HAP-1 (cell line): ENCODE data around the gene MXD4.

Experiments used
- DNase-seq, 2 experiments: peaks; one replicate each; pipeline ENCODE4 v3.0.0-alpha.2; 2016 to 2020; ENCODE audit warnings: low spot score in 2 of 2
- H3K27me3 ChIP-seq: fragments of 250-450 bp; sonication (Bioruptor Pico); 2 replicates; pipeline ENCODE4 v1.5.1; 2020; ENCODE audit warnings: low read depth, mild to moderate bottlenecking, moderate library complexity
- H3K36me3 ChIP-seq: fragments of 250-450 bp; sonication (Bioruptor Pico); replicated peaks from 2 replicates; pipeline ENCODE4 v1.5.1; 2020; ENCODE audit warnings: mild to moderate bottlenecking
- H3K4me1 ChIP-seq: fragments of 250-450 bp; sonication (Bioruptor Pico); 2 replicates; pipeline ENCODE4 v1.5.1; 2020; ENCODE audit warnings: mild to moderate bottlenecking
- H3K4me3 ChIP-seq: fragments of 250-450 bp; sonication (Bioruptor Pico); 2 replicates; pipeline ENCODE4 v1.5.1; 2020; ENCODE audit warnings: mild to moderate bottlenecking, moderate library complexity
- H3K9me3 ChIP-seq: fragments of 250-450 bp; sonication (Bioruptor Pico); 2 replicates; pipeline ENCODE4 v1.5.1; 2020; ENCODE audit warnings: mild to moderate bottlenecking, moderate library complexity
- in situ Hi-C: fragments of 300-500 bp; cut with MboI; formaldehyde crosslinking; loops from 3 replicates; pipeline ENCODE4 v1.14.3; 2020; ENCODE audit warnings: low sequenced_read_pairs, inconsistent platforms, mixed read lengths

MXD4 gene

DNA sequence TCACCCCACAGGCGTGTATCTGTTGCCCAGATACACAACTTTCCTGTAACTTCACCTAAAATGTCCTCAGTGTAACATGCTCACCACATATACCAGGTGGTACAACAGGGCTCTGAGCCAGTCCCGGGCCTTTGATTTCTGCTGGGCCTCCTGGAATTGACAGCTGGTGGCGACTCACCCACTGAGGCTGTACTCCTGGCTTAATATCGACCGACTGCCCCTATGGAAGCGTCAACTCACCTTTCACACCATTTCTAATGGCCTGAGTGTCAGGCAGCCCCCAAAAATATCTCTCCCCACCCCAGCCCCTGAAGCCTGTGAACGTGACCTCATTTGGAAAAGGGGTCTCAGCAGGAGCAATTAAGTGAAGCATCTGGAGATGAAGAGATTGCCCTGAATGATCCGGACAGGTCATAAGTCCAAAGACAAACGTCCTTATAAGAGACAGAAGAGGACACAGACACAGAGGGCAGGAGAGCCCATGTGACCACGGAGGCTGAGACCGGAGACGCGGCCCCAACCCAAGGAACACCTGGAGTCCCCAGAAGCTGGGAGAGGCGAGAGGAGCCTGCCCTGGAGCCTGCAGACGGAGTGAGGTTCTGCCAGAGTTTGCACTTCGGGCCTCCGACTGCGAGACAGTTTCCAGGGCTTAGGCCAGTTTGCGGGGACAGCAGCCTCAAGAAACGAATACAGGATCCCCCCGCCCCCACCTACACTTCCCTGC, 12.6 kb upstream of the MXD4 start:
- no peaks in the 10 kb centered on the region for H3K4me1 ChIP-seq
- in situ Hi-C loops: no loop called here
- no peak overlapping the region for H3K4me3 ChIP-seq
- H3K9me3 ChIP-seq: no peaks in the 10 kb centered on the region
- DNase-seq: no peak
- H3K27me3 ChIP-seq: no peaks in the 10 kb centered on the region
- no peaks in the 10 kb centered on the region for H3K36me3 ChIP-seq

GRCh38 chr4:2273657-2274319, 11.9 kb upstream of the MXD4 start:
- H3K36me3 ChIP-seq: no peaks in the 10 kb centered on the region
- DNase-seq: no peak
- no peaks in the 10 kb centered on the region for H3K9me3 ChIP-seq
- H3K4me3 ChIP-seq: no peak overlapping the region
- H3K4me1 ChIP-seq: no peaks in the 10 kb centered on the region
- H3K27me3 ChIP-seq: no peaks in the 10 kb centered on the region
- in situ Hi-C loops: no loop called here

DNA sequence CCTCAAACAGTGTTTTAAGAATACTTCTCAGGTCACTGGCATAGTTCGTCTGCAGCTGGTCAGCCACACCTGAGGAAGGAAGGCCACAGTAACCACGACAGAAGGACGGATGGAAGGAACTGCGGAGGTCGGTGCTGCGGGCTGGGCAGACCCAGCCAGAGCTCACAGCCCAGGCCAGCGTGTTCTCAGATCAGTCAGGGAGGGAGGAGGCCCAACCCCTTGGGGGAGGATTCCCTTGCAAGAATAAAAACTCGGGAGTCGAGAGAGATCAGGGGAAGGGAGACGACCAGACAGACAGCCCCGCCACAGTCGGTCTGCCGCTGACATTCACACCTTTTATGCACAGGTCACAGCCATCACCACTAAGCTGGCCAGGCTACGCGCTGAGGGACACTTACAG, 11.3 kb upstream of the MXD4 start:
- H3K27me3 ChIP-seq: no peaks in the 10 kb centered on the region
- in situ Hi-C loops: no loop called here
- no peaks in the 10 kb centered on the region for H3K4me1 ChIP-seq
- H3K9me3 ChIP-seq: no peaks in the 10 kb centered on the region
- H3K4me3 ChIP-seq: no peak overlapping the region
- no peak for DNase-seq
- H3K36me3 ChIP-seq: no peaks in the 10 kb centered on the region

GRCh38 chr4:2272828-2273120, 10.9 kb upstream of the MXD4 start:
- in situ Hi-C loops: no loop called here
- no peaks in the 10 kb centered on the region for H3K27me3 ChIP-seq
- H3K9me3 ChIP-seq: no peaks in the 10 kb centered on the region
- no peak for DNase-seq
- no peaks in the 10 kb centered on the region for H3K4me1 ChIP-seq
- H3K36me3 ChIP-seq: no peaks in the 10 kb centered on the region
- no peak overlapping the region for H3K4me3 ChIP-seq

GRCh38 chr4:2272026-2272827, 10.3 kb upstream of the MXD4 start:
- H3K9me3 ChIP-seq: no peaks in the 10 kb centered on the region
- no peaks in the 10 kb centered on the region for H3K27me3 ChIP-seq
- no peak for DNase-seq
- H3K4me3 ChIP-seq: no peak overlapping the region
- no peaks in the 10 kb centered on the region for H3K36me3 ChIP-seq
- H3K4me1 ChIP-seq: no peaks in the 10 kb centered on the region
- in situ Hi-C loops: no loop called here

DNA sequence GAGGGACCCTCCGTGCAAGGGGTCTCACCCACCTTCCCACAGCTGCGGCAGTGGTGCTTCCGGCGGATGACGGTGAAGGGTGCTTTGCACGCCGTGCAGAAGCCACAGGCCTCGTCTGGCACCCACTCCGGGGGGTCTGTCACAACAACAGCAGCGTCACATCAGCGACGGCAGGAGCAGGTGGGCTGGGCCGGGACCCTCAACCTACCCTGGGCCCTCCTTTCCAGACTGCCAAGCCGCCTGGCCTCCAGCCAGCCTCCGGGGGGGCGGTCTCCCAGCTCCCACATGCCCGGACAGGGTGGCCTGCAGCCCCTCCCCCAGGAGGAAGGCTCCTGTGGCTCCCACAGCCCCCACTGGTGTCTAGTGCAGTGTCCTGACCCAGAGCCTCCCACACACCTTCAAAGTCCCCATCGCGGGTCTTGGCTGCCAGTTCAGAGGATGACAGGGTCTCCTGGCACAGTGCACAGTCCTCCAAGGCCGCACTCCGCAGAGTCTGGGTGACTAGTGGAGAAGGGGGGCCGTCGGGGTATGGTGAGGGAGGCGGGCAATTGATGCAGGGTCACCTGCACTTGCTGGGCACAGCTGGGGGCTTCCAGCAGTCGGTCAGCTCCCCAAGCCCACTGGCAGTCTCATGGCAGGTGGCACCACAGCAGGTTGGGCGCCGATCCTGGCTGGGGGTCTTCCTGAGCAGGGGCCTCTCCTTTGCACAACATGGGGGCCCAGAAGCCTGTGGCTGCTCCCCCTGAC, 9.5 kb upstream of the MXD4 start:
- DNase-seq: no peak
- Histone ChIP-seq H3K36me3 (no peaks in the 10 kb centered on the region), H3K4me1 (no peaks in the 10 kb centered on the region), H3K9me3 (no peaks in the 10 kb centered on the region), H3K27me3 (no peaks in the 10 kb centered on the region), H3K4me3 (no peak overlapping the region)
- in situ Hi-C loops: no loop called here

DNA sequence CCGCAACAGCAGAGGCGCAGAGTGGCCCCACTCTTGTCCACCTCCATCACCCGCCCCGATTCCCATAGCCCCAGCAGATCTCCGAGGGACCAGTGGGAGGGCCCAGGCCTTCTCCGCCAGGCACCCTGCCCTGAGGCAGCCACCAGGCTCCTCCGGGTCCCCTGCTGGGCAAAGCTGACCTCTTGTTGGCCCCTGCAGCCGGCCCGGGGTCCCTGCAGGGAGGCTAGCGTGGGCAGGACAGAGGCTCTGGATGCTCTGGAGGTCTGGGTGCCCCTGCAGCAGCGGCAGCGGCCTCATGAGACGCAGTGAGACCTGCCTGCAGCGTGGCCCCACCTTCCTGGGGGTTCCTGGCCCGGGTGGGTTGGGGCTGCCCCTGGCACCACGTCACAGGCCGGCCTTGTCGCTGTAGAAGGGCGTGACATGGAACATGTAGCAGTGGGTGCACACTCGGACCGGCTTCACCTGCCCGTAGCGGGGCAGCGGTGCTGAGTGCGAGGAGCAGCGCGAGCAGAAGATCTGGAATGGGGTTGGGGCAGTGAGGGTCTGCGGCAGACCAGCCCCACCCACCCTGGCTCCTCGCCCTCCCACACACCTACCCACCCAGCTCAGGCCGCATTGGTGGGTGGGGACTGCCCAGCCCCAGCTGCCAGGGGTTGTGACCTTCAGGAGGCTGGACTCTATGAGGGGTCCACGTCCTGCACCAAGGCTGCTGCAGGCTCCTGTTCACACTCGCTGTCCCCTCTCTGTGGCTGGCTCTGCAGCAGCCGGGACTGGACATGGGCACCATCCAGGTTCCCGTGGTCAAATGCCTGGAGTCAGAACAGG, 8.6 kb upstream of the MXD4 start:
- Histone ChIP-seq H3K27me3 (no peaks in the 10 kb centered on the region), H3K4me3 (no peak overlapping the region), H3K4me1 (no peaks in the 10 kb centered on the region), H3K9me3 (no peaks in the 10 kb centered on the region), H3K36me3 (no peaks in the 10 kb centered on the region)
- DNase-seq: no peak
- in situ Hi-C loops: no loop called here

GRCh38 chr4:2269618-2270163, 7.8 kb upstream of the MXD4 start:
- no peak for DNase-seq
- Histone ChIP-seq H3K4me1 (no peaks in the 10 kb centered on the region), H3K4me3 (no peak overlapping the region)

GRCh38 chr4:2269206-2269531, 7.3 kb upstream of the MXD4 start:
- DNase-seq: no peak
- Histone ChIP-seq H3K4me3 (no peak overlapping the region), H3K4me1 (no peaks in the 10 kb centered on the region), H3K9me3 (no peaks in the 10 kb centered on the region), H3K27me3 (no peaks in the 10 kb centered on the region), H3K36me3 (no peaks in the 10 kb centered on the region)
- in situ Hi-C loops: no loop called here

More at GRCh38 chr4:2269618-2270163, 7.8 kb upstream of the MXD4 start:
- Histone ChIP-seq H3K27me3 (no peaks in the 10 kb centered on the region), H3K36me3 (no peaks in the 10 kb centered on the region), H3K9me3 (no peaks in the 10 kb centered on the region)
- in situ Hi-C loops: no loop called here

GRCh38 chr4:2268357-2269205, 6.7 kb upstream of the MXD4 start:
- in situ Hi-C loops: no loop called here
- no peaks in the 10 kb centered on the region for H3K4me1 ChIP-seq
- H3K9me3 ChIP-seq: no peaks in the 10 kb centered on the region
- no peaks in the 10 kb centered on the region for H3K36me3 ChIP-seq
- no peak for DNase-seq
- no peak overlapping the region for H3K4me3 ChIP-seq
- no peaks in the 10 kb centered on the region for H3K27me3 ChIP-seq

GRCh38 chr4:2267841-2268240, 5.9 kb upstream of the MXD4 start:
- DNase-seq: no peak
- no peaks in the 10 kb centered on the region for H3K27me3 ChIP-seq
- no peaks in the 10 kb centered on the region for H3K9me3 ChIP-seq
- H3K4me1 ChIP-seq: no peaks in the 10 kb centered on the region
- H3K36me3 ChIP-seq: no peaks in the 10 kb centered on the region
- no peak overlapping the region for H3K4me3 ChIP-seq
- in situ Hi-C loops: no loop called here

DNA sequence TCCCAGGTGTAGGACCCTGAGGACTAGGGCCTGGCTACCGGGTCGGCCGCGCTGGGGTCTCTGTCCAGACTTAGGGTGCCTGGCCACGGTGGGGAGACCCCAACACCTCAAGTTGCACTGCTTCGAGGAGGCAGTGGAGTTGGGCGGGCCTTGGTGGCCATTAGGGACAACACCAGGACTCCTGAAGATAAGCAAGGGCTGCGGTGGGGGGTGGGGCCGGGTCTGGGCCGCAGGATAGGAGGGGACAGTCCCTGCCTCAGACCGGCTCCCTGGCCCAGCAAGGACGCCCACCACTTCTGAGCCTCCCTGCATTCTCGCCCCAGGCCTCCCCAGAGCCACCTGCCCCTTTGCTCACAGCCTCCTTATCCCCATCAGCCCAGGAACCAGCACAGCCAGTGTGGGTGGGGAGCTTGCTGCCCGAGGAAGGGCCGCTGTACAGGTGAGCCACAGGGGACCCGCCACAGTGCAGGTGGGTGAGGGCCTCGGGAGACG, 5.5 kb upstream of the MXD4 start:
- DNase-seq: no peak
- H3K4me3 ChIP-seq: no peak overlapping the region
- H3K27me3 ChIP-seq: no peaks in the 10 kb centered on the region
- no peaks in the 10 kb centered on the region for H3K36me3 ChIP-seq
- H3K4me1 ChIP-seq: no peaks in the 10 kb centered on the region
- in situ Hi-C loops: no loop called here
- no peaks in the 10 kb centered on the region for H3K9me3 ChIP-seq
